ENCODE data around the gene THTPA. TPM values are rescaled to one million over a fixed set of nuclear protein-coding genes. Genes with fewer than 3 reads are reported as not detected.
"Not testable (repeated sequence)": the region's sequence is repeated elsewhere in the genome, so short reads cannot be mapped to it uniquely, and the experiment has no call there.

THTPA gene
- total RNA-seq, 1 donor from 2014 or later: 18.6 TPM

DNA sequence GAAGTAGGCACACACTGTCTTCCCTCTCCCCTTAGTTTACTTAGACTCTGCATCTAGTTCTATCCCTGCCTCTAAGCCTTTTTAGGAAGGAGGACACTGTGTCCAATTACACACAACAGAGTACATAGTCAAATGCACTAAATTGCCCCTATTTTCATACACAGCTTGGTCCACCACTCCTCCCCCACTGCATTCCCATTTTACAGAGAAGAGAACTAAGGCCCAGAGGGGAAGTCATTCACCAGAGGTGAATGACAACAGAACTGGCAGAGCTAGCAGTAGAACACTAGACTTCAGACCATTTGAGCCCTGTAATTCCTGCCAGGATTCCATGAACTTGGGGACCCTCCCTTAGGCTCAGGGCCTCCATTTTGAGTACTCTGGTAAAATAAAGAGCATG is 23.7 kb downstream of the THTPA start:
- Mint-ChIP-seq H3K4me3 (no peak overlapping the region), H3K27ac (no peak overlapping the region), H3K4me1 (peaks cover 19% of the 10 kb centered on the region), H3K36me3 (ENCODE audit: low read depth) (no peaks in the 10 kb centered on the region), H3K27me3 (peaks cover 38% of the 10 kb centered on the region), H3K9me3 (no peaks in the 10 kb centered on the region)
- DNase-seq: no peak
- intact Hi-C loops (cut with micrococcal nuclease): no loop called here
- ChIA-PET CTCF (interaction anchor here (1.1 to 1.2 kb wide), 2 partner anchors 9 kb away, joined by 4 read pairs; no protein-coding TSS in a partner anchor), POLR2A (no interaction called here)
- TF ChIP-seq, protein P1, sequence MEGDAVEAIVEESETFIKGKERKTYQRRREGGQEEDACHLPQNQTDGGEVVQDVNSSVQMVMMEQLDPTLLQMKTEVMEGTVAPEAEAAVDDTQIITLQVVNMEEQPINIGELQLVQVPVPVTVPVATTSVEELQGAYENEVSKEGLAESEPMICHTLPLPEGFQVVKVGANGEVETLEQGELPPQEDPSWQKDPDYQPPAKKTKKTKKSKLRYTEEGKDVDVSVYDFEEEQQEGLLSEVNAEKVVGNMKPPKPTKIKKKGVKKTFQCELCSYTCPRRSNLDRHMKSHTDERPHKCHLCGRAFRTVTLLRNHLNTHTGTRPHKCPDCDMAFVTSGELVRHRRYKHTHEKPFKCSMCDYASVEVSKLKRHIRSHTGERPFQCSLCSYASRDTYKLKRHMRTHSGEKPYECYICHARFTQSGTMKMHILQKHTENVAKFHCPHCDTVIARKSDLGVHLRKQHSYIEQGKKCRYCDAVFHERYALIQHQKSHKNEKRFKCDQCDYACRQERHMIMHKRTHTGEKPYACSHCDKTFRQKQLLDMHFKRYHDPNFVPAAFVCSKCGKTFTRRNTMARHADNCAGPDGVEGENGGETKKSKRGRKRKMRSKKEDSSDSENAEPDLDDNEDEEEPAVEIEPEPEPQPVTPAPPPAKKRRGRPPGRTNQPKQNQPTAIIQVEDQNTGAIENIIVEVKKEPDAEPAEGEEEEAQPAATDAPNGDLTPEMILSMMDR (IDR thresholded peaks at IDR 0.05): no peak
- ATAC-seq (ENCODE audit: low read depth): no peak

DNA sequence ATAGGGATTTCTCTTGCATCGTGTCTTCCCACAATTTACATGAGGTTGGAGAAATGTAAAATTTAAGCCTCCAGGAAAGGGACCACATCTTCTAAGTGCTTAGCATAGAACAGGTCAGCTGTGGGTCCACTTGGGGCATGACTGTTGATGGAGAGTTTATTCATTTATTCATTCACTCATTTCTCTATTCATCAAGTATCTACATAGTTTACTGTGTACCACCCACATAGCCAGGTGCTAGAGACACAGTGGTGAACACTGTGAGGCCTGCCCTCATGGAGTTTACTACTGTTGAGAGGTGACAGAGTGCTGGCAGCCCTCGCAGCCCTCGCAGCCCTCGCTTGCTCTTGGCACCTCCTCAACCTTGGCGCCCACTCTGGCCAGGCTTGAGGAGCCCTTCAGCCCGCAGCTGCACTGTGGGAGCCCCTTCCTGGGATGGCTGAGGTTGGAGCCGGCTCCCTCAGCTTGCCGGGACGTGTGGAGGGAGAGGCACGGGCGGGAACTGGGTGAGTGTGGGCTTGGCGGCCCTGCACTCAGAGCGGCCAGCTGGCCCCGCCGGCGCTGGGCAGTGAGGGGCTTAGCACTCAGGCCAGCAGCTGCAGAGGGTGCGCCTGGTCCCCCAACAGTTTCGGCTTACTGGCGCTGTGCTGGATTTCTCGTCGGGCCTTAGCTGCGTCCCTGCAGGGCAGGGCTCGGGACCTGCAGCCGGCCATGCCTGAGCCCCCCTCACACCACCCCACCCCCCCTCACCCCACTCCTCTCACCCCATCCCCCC is 24.3 kb downstream of the THTPA start:
- ChIA-PET CTCF (interaction anchor here (1.2 kb wide), 1 partner anchor 9 kb away, joined by 4 read pairs; no protein-coding TSS in a partner anchor), POLR2A (no interaction called here)
- H3K27me3 Mint-ChIP-seq: peaks cover 32% of the 10 kb centered on the region
- no peak for DNase-seq
- intact Hi-C loops (cut with micrococcal nuclease): no loop called here
- no peaks in the 10 kb centered on the region for H3K9me3 Mint-ChIP-seq
- no peak overlapping the region for H3K27ac Mint-ChIP-seq
- H3K4me1 Mint-ChIP-seq: peaks cover 19% of the 10 kb centered on the region
- TF ChIP-seq, protein P1 (IDR thresholded peaks at IDR 0.05): no peak
- no peak for ATAC-seq (ENCODE audit: low read depth)
- H3K4me3 Mint-ChIP-seq: no peak overlapping the region
- H3K36me3 Mint-ChIP-seq (ENCODE audit: low read depth): no peaks in the 10 kb centered on the region

DNA sequence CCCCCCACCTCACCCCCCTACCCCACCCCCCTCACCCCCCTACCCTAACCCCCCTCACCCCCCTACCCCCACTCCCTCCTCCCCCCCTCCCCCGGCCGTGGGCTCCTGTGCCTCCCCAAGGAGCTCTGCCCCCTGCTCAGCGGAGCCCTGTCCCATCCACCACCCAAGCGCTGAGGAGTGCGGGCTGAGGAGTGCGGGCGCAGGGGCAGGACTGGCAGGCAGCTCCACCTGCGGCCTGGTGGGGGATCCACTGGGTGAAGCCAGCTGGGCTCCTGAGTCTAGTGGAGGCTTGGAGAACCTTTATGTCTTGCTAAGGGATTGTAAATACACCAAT is 24.8 kb downstream of the THTPA start:
- H3K27me3 Mint-ChIP-seq: peaks cover 33% of the 10 kb centered on the region
- TF ChIP-seq, protein P1 (IDR thresholded peaks at IDR 0.05): no peak
- DNase-seq: no peak
- no peaks in the 10 kb centered on the region for H3K36me3 Mint-ChIP-seq (ENCODE audit: low read depth)
- ChIA-PET POLR2A (no interaction called here), CTCF (interaction anchor here (1.2 kb wide), 1 partner anchor 8 kb away, joined by 4 read pairs; no protein-coding TSS in a partner anchor)
- no peak overlapping the region for H3K4me3 Mint-ChIP-seq
- intact Hi-C loops (cut with micrococcal nuclease): no loop called here
- peaks cover 17% of the 10 kb centered on the region for H3K4me1 Mint-ChIP-seq
- no peak overlapping the region for H3K27ac Mint-ChIP-seq
- ATAC-seq (ENCODE audit: low read depth): no peak
- no peaks in the 10 kb centered on the region for H3K9me3 Mint-ChIP-seq

DNA sequence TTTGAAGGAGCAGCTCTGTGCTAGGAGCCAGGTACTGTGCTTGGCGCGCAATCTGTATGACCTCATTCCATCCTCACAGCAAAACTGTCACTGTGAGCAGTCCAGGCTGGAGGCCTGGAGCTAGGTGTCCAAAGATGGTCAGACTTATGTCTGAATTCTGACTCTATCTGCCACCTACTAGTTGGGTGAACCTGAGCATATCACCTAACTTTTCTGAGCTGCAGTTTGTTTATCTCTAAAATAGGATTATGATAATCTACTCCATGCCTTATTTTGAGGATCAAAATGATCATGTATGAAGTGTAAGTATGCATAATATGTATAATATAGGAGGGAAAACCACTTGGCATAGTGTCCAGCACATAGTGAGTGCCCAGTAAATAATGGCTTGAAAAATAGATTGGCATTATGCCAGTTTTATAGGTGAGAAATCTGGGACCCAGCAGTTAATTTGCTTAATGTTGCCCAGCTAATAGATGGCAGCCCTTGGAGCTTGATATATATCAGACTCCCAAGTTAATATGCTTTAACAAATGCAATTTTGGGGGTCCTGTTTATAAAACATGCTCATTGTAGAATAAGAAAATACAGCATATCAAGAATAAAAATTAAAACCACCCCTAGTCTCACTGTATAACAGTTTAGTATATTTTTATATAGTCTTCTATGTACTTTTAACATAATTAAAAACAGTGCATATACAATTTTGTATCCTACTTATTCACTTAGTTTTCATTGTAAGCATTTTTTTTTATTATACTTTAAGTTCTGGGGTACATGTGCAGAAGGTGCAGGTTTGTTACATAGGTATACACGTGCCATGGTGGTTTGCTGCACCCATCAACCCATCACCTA is 27.1 kb downstream of the THTPA start:
- peaks cover 34% of the 10 kb centered on the region for H3K27me3 Mint-ChIP-seq
- CTCF ChIA-PET: no interaction called here
- H3K4me1 Mint-ChIP-seq: peaks cover 6% of the 10 kb centered on the region
- POLR2A ChIA-PET: no interaction called here
- H3K9me3 Mint-ChIP-seq: no peaks in the 10 kb centered on the region
- DNase-seq (no peak), ATAC-seq (ENCODE audit: low read depth) (no peak)
- intact Hi-C loops (cut with micrococcal nuclease): no loop called here
- TF ChIP-seq, protein P1 (IDR thresholded peaks at IDR 0.05): no peak
- H3K4me3 Mint-ChIP-seq: no peak overlapping the region
- no peaks in the 10 kb centered on the region for H3K36me3 Mint-ChIP-seq (ENCODE audit: low read depth)
- no peak overlapping the region for H3K27ac Mint-ChIP-seq

DNA sequence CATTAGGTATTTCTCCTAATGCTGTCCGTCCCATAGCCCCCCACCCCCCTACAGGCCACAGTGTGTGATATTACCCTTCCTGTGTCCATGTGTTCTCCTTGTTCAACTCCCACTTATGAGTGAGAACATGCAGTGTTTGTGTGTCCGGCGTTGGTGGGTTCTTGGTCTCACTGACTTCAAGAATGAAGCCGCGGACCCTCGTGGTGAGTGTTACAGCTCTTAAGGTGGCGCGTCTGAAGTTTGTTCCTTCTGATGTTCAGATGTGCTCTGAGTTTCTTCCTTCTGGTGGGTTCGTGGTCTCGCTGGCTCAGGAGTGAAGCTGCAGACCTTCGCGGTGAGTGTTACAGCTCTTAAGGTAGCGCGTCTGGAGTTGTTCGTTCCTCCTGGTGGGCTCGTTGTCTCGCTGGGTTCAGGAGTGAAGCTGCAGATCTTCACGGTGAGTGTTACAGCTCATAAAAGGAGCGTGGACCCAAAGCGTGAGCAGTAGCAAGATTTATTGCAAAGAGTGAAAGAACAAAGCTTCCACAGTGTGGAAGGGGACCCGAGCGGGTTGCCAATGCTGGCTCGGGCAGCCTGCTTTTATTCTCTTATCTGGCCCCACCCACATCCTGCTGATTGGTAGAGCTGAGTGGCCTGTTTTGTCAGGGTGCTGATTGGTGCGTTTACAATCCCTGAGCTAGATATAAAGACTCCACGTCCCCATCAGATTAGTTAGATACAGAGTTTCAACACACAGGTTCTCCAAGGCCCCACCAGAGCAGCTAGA is 27.9 kb downstream of the THTPA start:
- POLR2A ChIA-PET; DNase-seq; ATAC-seq (ENCODE audit: low read depth); H3K4me3 Mint-ChIP-seq; CTCF ChIA-PET; H3K4me1 Mint-ChIP-seq; H3K36me3 Mint-ChIP-seq (ENCODE audit: low read depth); H3K9me3 Mint-ChIP-seq; intact Hi-C loops (cut with micrococcal nuclease); H3K27ac Mint-ChIP-seq: not testable (repeated sequence)
- peaks cover 32% of the 10 kb centered on the region for H3K27me3 Mint-ChIP-seq

DNA sequence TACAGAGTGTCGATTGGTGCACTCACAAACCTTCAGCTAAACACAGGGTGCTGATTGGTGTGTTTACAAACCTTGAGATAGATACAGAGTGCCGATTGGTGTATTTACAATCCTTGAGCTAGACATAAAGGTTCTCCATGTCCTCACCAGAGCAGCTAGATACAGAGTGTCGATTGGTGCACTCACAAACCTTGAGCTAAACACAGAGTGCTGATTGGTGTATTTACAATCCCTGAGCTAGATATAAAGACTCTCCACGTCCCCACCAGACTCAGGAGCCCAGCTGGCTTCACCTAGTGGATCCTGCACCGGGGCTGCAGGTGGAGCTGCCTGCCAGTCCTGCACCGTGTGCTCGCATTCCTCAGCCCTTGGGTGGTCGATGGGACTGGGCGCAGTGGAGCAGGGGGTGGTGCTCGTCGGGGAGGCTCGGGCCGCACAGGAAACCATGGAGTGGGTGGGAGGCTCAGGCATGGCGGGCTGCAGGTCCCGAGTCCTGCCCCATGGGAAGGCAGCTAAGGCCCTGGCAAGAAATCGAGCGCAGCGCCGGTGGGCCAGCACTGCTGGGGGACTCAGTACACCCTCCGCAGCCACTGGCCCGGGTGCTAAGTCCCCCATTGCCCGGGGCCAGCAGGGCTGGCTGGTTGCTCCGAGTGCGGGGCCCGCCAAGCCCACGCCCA is 28.6 kb downstream of the THTPA start:
- ATAC-seq (ENCODE audit: low read depth); H3K27ac Mint-ChIP-seq; CTCF ChIA-PET; H3K36me3 Mint-ChIP-seq (ENCODE audit: low read depth); H3K9me3 Mint-ChIP-seq; H3K4me3 Mint-ChIP-seq; DNase-seq; POLR2A ChIA-PET; H3K4me1 Mint-ChIP-seq: not testable (repeated sequence)
- intact Hi-C loops (cut with micrococcal nuclease): loop anchor here (5.0 kb wide), 1 partner anchor 328 kb away; no protein-coding TSS in a partner anchor
- peaks cover 28% of the 10 kb centered on the region for H3K27me3 Mint-ChIP-seq

Data from activated B cell treated with CpG ODN at 0.5 μM for 24 hours (primary cell).